AG20443 (cell line): ENCODE data around the gene CCDC110.

Experiments
- DNase-seq: peaks from one replicate; pipeline ENCODE4 v3.0.0; 2012; ENCODE audit warnings: low spot score, mixed read lengths

CCDC110 gene

DNA sequence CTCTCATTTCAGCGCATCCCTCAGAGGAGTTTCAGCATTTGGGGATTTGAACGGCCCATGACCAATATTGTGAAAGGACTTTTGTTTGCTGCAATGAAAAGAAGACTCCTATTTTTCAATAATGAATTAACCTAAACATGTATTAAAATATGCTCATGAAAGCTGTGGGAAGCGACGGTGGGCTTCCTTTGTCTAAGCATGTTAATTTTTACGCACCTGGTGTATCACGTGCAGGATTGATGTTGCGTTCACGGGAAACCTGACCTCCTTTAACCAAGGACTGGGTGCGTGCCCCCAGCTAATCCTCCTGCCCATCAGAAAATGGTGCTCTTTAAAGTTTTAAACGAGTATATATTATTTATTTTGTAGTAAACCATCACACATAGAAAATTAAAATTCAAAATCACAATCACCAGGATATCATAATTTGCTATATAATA, 590 bp upstream of the CCDC110 start:
- DNase-seq, result no peak

DNA sequence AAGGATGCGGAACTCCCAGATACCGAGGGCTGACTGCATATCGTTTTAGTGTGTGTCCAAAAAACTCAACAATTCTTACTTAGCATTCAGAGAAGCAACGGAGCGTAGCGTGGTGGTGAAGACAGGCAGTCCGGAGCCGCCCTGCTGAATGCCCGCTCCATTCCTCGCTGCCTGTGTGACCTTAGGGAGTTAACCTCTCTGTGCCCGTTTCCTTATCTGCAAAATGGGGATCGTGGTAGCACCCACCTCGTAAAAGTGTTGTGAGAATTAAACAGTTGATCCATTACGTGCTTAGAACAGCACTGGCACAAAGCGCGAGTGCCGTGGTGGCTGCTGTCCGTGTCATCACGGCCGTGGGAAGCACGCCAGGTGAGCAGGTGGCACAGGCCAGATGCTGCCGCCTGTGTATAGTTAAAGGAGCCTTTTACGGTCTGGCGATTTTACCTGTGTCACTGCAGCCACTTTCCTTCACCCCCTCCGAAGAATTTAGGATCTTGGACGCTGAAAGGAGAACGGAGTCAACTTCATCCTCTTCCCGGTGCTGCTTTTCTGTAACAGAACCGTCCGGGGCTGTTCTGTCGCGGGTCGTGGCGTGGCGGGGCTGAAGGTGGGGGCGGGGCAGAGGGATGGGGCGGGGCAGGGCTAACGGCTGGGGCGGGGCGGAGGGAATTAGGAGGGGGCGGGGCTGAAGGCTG, 885 bp downstream of the CCDC110 start:
- peak; percentile 37 for DNase-seq

DNA sequence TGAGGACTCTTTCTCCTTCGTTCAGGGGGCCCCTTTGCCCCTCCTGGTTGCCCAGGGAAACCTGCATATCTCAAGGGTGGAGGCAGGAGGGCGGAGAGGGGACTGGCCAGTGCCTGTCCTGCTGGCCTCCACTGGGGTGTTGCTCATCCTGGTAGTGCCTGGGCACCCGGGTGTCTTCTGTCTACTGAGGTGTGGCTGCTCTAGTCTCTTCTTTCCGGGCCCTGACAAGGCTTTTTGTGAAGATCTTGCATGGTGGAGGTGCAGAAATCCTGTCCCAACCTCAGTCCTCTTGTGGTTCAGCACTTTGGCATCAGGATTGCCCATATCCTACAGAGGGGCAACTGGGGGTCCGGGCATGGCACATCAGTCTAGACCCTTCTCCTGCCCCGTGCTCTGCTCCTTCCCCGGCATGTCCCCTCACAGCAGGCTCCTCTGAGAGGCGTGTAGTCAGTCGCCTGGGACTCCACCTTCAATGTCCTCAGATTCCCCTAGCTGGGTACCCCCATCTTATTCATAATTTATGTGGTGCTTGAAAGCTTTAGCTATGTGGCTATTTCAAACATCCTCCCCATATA, 1.9 kb downstream of the CCDC110 start:
- DNase-seq, result no peak

GRCh38 chr4:185468999-185469398, 2.5 kb downstream of the CCDC110 start:
- no peak for DNase-seq

- no peak for DNase-seq
Measured at GRCh38 chr4:185467991-185468390, 3.5 kb downstream of the CCDC110 start.

- DNase-seq, result no peak
Measured at GRCh38 chr4:185467101-185467500, 4.4 kb downstream of the CCDC110 start.

DNA sequence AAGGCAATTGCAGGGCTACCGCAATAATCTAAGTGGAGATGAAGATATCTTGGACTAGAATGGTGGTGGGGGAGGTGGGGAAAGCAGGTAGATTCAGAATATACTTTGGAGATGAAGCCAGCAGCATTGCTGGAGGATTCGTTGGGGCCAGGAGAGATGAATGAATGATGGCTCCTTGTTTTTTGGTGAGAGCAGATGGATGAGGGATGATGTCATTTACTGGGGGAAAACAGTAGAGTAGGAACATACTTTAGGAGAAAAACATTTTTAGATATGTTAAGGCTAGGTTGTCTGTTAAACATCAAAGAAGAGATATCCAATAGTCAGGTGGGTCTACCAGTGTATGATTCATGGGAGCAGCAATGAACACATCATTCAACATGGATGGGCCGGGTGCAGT, 5.8 kb downstream of the CCDC110 start:
- DNase-seq, result no peak

- no peak for DNase-seq
Measured at GRCh38 chr4:185464887-185465286, 6.6 kb downstream of the CCDC110 start.

- no peak for DNase-seq
Measured at GRCh38 chr4:185464183-185464582, 7.3 kb downstream of the CCDC110 start.

GRCh38 chr4:185463541-185463940, 8.0 kb downstream of the CCDC110 start:
- no peak for DNase-seq

GRCh38 chr4:185461565-185461964, 10.0 kb downstream of the CCDC110 start:
- no peak for DNase-seq

GRCh38 chr4:185457136-185457535, 14.4 kb downstream of the CCDC110 start:
- no peak for DNase-seq

GRCh38 chr4:185456131-185456530, 15.4 kb downstream of the CCDC110 start:
- no peak for DNase-seq

- no peak for DNase-seq
Measured at GRCh38 chr4:185445209-185445608, 26.3 kb downstream of the CCDC110 start.

- no peak for DNase-seq
Measured at GRCh38 chr4:185441479-185441878, 30.1 kb downstream of the CCDC110 start.

DNA sequence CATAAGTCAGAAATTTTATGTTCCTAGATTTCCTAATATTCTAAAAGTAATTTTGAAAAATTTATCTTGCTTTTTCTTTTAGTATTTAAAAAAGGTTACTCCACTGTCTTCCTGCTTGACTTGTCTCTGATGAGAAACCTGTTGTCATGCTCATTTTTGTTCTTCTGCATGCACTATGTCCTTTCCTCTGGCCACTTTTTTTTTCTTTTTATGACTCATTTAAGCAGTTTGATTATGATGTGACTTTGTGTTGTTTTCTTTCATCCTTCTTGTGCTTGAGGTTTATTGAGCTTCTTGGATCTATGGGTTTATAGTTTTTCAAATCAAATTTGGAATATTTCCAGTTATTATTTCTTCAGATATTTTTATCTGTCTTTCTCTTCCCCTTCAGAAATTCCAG, 33.7 kb downstream of the CCDC110 start:
- DNase-seq, result no peak

GRCh38 chr4:185435466-185435865, 36.1 kb downstream of the CCDC110 start:
- no peak for DNase-seq

DNA sequence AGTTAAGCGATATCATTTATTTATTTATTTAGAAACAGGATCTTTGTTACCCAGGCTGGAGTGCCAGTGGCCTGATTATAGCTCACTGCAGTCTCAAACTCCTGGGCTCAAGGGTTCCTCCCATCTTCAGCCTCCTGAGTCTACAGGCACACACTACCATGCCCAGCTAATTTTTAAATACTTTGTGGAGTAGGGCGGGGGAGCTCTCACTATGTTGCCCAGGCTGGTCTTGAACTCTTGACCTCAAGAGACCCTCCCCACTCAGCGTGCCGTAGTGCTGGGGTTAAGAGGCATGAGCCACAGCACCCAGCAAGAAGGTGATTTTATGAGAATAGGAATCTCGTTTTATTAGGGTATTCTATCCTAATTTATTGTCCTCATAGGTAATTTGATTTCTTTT, 41.9 kb downstream of the CCDC110 start:
- no peak for DNase-seq

DNA sequence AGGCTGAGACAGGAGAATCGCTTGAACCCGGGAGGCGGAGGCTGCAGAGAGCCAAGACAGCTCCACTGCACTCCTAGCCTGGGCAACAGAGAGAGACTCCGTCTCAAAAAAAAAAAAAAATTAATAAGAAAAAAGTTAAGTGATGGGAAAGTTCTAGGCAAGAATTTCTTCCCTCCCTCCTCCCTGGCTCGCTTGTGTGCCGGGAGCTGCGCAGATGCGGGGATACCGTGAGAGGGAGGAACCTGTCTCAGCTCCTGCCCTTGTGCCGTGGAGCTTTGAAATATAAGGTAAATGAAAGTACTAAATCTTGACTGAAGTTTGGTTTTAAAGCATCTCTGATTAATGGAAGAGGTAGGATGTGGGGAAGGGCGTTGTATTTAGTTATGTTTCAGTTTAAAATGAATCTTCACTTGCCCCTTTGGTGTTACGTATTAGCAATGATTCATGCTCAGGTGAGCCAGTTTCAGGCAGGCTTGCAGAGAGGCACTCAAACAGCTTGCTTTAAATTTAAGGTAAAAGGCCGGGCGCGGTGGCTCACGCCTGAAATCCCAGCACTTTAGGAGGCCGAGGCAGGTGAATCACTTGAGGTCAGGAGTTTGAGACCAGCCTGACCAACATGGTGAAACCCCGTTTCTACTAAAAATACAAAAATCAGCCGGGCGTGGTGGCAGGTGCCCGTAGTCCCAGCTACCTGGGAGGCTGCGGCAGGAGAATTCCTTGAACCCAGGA, 44.4 kb downstream of the CCDC110 start:
- DNase-seq, result no peak

GRCh38 chr4:185425647-185426352, 45.7 kb downstream of the CCDC110 start, which contains the start of gene UFSP2:
Gene UFSP2, minus strand, starts transcription at chr4:185425964. Its CDS starts 96 bp downstream, at chr4:185425868.
- peak; percentile 96 for DNase-seq

- DNase-seq, result no peak
Measured at GRCh38 chr4:185424905-185425646, 46.5 kb downstream of the CCDC110 start.
